SU-DHL-6 (cell line): ENCODE measurements around the gene RASGRP3.

Source experiments
- EZH2phosphoT487 ChIP-seq: fragments of 200-600 bp; sonication (generic), shearing (Covaris generic); conservative IDR thresholded peaks from 2 replicates; pipeline ENCODE4 v1.6.1; 2018; ENCODE audit warnings: mild to moderate bottlenecking, antibody characterized with exemption, low read length, moderate library complexity, mixed read lengths
- TF ChIP-seq, protein P1 (sequence below): fragments of 200-600 bp; sonication (generic); IDR thresholded peaks from one replicate; pipeline ENCODE4 v1.5.1; 2017; ENCODE audit warnings: antibody characterized with exemption, mild to moderate bottlenecking, low read length, moderate library complexity; ENCODE audit not compliant: insufficient read depth, poor library complexity, severe bottlenecking

GRCh38 chr2:33559328-33559727 is 82.9 kb downstream of the RASGRP3 start:
- TF ChIP-seq, protein P1, sequence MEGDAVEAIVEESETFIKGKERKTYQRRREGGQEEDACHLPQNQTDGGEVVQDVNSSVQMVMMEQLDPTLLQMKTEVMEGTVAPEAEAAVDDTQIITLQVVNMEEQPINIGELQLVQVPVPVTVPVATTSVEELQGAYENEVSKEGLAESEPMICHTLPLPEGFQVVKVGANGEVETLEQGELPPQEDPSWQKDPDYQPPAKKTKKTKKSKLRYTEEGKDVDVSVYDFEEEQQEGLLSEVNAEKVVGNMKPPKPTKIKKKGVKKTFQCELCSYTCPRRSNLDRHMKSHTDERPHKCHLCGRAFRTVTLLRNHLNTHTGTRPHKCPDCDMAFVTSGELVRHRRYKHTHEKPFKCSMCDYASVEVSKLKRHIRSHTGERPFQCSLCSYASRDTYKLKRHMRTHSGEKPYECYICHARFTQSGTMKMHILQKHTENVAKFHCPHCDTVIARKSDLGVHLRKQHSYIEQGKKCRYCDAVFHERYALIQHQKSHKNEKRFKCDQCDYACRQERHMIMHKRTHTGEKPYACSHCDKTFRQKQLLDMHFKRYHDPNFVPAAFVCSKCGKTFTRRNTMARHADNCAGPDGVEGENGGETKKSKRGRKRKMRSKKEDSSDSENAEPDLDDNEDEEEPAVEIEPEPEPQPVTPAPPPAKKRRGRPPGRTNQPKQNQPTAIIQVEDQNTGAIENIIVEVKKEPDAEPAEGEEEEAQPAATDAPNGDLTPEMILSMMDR = no peak
- TF ChIP-seq EZH2phosphoT487 = no peak
